ENCODE results near the gene UBA5.

UBA5 gene

DNA sequence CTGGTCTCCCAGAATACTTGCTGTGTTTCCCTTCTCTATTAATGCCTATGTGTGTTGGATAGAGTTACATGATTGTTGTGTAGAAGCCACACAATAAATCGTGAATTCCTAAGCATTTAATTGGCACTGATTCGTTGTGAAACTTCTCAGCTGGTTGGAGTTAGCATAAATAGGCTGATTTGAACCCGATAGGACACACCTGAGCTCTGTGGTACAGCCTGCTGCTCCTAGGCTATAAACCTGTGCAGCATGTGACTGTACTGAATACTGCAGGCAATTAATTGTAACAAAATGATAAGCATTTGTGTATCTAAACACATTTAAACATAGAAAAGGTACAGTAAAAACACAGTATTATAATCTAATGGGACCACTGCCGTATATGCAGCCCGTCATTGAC, 5.4 kb upstream of the UBA5 start:
- DNase-seq, result no peak

DNA sequence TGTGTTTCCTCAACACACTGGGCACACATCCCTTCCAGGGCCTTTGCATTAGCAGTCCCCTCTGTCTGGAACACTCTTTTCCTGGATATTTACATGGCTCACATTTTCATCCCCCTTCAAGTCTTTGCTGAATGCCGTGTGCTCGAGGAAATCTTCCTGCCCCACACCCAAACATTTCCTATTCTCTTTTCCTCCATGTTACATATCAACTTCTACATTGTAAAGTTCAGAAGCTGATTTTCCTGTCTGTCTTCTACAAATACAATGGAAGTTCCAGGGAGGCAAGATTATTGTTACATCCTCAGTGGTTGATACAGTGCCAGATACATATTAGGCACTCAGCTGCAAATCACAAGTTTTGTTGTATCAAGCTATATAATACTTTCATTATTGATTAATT, 4.7 kb upstream of the UBA5 start:
- no peak for DNase-seq

DNA sequence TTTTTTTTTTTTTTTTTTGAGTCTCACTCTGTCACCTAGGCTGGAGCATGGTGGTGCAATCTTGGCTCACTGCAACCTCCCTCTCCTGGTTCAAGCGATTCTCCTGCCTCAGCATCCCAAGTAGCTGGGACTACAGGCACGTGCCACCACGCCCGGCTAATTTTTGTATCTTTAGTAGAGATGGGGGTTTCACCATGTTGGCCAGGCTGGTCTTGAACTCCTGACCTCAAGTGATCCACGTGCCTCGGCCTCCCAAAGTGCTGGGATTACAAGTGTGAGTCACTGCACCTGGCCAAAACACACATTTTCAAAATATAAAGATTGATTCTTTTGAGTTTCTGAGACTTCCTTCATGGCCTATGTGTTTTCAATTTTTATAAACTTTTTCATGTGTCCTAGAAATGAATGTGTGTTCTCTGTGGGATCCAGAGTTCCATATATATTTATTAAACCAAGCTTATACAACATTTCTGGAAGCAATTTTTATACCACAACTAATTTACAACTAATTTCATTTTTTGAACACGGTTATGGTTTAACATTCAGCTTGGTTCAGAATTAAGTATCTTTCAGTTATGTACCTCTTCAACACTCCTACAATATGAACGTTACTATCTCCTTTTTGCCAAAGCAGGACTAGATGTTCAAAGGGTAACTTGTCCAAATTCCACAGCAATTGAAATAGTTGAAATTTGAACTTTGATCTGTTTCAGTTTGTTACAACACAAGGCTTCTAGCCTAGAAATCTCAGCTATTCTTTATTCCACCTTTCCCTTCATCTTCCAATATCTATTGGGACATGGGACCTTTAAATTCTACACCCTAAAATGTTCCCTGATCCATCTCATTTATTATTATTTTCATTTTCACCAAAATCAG, 2.0 kb upstream of the UBA5 start:
- no peak for DNase-seq

GRCh38 chr3:132659000-132659364, 1.1 kb upstream of the UBA5 start:
- no peak for DNase-seq

GRCh38 chr3:132659365-132660051, 621 bp upstream of the UBA5 start, which contains the start of gene ACAD11:
TSS of gene ACAD11 (minus strand) at chr3:132659809. CDS start at chr3:132659751, 58 bp downstream.
- peak; percentile 11 for DNase-seq

GRCh38 chr3:132660811-132661070, 612 bp downstream of the UBA5 start:
- DNase-seq, result no peak

DNA sequence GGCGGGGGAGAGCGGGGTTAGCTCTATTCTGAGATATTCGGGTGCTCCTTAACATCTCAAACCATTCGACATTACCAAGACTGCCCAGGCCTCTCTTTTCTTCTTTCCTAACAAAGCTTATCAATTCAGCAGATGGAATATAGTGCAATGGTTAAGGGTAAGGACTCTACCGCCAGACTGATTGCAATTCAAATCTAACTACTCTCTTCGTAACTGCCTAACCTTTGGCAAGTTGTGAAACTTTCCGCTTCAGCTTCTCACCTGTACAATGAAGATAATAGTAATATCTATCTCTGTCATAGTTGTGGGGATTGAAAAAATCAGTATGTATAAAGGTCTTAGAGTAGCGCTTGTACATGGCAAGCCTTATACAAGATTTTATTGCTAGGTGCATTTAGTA, 972 bp downstream of the UBA5 start:
- no peak for DNase-seq

DNA sequence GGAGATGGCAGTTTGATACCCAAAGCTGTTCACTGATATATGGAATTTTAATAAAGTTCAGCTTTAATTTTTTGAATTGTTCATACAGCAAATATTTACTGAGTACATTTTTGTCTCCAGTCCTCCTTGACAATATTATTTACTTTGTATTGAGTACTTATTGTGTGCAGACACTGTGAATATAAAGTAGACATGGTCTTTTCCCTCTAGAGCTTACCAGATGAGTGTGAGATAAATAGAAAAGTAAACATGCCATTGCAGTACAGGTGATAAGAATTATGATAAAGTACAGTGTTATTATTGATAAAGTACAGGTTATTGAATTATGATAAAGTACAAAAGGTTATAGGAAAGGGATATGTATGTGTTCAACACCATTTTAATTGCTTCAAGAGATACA, 2.1 kb downstream of the UBA5 start:
- no peak for DNase-seq

DNA sequence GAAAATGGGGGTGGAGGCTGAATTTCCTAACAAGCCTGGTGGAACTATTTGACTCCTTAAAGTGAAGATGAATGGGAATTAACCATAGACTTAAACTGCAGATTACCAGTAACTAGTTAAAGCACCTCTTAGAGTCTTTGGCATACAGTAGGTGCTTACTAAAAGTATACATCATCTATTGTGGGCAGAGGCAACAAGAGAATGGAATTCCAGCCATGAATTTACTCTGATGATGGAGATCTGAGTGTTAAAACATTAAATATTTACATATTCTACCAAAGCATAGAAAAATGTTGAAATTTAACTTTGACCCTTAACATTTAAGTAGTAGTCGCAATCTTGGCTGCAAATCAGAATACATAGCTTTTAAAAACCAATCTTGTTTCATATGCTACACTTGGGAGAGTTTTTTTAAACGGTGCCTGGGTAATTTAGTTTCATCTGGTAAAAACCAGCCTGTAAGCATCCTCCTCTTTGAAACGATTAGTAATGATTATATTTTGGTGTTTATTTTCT, 5.2 kb downstream of the UBA5 start:
- no peak for DNase-seq

- DNase-seq, result no peak
These were observed 9.2 kb downstream of the UBA5 start for GRCh38 chr3:132669256-132669777.

DNA sequence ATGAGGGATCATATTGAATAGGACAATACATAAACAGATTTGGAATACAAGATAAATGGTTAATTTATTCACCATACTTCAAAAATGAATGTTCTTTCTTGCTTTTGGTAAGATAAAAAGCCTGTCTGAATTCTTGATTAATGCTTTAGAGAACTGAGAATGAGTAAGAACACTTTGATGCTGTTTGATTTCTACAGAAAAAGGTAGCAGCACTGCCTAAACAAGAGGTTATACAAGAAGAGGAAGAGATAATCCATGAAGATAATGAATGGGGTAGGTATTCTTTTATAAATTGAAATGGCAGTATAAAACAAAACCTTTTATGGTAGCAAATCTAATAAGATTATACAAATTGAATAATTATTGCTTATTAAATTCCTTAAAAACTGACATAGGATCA, 15.3 kb downstream of the UBA5 start:
- no peak for DNase-seq

GRCh38 chr3:132679911-132680310, 19.8 kb downstream of the UBA5 start:
- DNase-seq, result no peak

DNA sequence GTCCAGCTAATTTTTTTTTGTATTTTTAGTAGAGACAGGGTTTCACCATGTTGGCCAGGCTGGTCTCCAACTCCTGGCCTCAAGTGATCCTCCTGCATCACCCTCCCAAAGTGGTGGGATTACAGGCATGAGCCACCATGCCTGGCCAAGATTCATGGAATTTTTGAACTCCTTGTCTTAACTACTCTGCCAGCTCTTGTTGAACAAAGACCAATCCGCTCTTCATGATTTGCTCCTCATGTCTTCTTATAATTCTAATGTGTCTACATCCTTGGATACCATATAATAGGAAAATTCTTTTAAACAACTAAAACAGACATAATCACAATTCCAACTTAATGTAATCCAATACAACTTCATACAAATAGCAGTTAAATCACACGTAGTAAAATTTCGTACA, 21.3 kb downstream of the UBA5 start:
- no peak for DNase-seq

DNA sequence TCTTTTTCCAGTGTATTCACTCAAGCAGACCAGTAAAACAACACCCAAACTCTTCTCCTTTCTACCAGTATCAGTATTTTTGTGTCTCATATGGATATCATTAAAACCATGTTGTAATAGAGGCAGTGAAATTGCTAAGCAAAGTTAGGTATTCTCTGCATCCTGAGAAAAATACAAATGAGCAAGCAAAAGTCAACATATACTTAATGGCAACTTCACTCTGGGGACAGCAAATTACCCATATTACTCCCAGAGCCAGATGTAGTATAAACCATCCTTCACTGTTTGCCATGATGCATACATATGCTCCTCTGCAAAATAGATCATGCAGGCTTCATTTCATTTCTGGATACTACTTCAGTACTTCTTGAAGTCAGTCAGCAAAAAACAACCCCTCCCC, 22.1 kb downstream of the UBA5 start:
- no peak for DNase-seq

DNA sequence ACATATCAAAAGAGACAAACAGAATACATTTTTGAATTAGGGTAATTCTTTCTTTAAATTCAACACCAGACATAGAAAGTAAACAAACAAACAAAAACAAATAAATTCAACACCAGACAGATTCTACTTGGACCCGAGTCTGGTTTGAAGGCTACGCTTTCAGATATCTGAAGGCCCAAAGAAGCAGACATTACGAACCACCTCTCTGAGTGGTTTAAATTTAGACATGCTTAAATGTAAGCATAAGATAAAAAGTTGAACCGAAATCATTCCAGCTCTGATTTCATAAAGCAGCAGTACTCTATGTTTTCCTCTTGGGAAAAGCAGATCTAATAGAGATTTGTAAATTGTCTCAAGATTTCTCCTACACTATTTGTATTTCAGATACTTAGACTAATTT, 29.9 kb downstream of the UBA5 start:
- DNase-seq, result no peak

- DNase-seq, result no peak
These were observed 34.9 kb downstream of the UBA5 start for GRCh38 chr3:132694991-132695390.

- no peak for DNase-seq
These were observed 35.3 kb downstream of the UBA5 start for GRCh38 chr3:132695422-132695821.

- DNase-seq, result no peak
These were observed 43.6 kb downstream of the UBA5 start for GRCh38 chr3:132703733-132704132.

DNA sequence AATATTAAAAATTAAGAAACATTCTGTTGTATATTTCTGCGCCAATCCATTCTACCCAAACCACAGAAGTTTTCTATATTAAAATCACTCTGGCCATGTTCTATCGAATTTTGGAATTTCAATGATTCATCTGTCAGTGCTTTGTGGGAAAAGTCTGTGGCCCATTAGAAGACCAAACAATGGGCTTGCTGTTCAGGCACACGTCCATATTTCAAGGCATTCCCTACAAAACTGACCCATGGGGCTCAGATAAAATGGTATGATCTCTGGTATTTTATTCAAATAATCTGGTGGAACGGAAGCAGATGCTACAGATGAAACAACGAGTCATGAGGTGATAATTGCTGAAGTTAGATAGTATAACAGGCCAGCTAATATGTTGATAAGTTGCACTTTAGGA, 49.6 kb downstream of the UBA5 start:
- DNase-seq, result no peak

- no peak for DNase-seq
These were observed 50.2 kb downstream of the UBA5 start for GRCh38 chr3:132710311-132710710.

DNA sequence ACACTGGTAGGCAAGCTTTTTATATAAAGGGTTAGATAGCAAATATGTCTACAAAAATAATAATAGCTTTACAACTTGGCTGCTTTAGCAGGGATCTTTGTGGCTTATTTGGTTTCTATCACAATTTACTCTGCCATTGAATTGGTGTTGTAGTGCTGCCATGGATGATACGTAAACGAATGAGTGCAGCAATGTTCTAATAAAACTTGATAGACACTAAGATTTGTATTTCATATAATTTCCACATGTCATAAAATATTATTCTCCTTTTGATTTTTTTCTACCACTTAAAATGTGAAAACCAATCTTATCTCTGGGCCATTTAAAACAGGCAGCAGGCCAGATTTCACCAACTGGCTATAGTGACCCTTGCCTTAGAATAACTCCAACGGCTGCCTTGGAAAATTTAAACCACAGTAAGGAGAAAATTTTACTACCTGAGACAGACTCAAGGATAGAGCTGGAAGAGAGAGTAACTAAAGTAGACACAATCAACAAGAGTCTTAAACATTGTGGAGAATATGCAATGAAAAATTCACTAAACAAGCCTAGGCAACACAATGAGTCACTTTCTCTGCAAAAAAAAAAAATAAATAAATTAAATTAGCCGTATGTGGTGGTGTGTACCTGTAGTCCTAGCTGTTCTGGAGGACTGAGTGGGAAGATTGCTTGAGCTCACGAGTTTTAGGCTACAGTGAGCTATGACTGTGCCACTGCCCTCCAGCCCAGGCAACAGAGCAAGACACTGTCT, 54.0 kb downstream of the UBA5 start:
- DNase-seq, result no peak

DNA sequence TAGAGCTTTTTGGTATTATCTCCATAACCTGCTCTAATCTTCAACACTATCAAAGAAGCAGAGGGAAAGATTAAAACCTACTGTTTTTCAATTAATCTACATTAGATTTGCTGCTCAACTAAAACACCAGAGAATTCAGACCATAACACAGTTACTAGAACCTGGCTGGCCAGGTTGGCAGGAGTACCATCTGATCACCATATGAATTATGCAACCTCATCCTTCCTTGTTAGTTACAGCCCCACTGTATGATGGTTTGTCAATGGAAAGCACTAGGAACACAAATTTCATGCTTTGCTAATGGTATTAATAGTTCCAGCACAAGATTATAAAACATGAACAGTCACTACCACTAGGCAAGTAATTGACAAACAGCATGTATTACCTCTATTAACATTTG, 56.2 kb downstream of the UBA5 start:
- DNase-seq, result no peak

- DNase-seq, result no peak
These were observed 60.1 kb downstream of the UBA5 start for GRCh38 chr3:132720228-132720627.
